Measurements from ENCODE around the gene PLD5.
"Not testable (repeated sequence)": the region's sequence is repeated elsewhere in the genome, so short reads cannot be mapped to it uniquely, and the experiment has no call there.

The PLD5 gene

DNA sequence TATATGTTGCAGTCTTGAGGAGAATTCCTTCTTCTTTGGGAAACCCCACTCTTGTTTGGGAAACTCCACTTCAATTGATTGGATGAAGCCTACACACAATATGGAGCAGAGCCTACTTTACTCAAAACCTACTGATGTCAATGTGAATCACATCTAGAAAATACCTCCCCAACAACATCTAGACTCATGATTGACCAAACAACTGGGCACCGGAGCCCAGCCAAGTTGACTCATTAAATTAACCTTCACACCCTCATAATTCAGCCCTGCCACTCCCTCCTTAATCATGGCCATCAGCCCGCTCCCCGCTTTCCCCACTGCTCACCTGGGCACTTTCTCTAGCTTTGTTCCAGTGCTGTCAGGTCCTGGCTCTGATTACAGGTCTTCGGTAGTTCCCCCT, 317.5 kb downstream of the PLD5 start:
- DNase-seq = no peak

DNA sequence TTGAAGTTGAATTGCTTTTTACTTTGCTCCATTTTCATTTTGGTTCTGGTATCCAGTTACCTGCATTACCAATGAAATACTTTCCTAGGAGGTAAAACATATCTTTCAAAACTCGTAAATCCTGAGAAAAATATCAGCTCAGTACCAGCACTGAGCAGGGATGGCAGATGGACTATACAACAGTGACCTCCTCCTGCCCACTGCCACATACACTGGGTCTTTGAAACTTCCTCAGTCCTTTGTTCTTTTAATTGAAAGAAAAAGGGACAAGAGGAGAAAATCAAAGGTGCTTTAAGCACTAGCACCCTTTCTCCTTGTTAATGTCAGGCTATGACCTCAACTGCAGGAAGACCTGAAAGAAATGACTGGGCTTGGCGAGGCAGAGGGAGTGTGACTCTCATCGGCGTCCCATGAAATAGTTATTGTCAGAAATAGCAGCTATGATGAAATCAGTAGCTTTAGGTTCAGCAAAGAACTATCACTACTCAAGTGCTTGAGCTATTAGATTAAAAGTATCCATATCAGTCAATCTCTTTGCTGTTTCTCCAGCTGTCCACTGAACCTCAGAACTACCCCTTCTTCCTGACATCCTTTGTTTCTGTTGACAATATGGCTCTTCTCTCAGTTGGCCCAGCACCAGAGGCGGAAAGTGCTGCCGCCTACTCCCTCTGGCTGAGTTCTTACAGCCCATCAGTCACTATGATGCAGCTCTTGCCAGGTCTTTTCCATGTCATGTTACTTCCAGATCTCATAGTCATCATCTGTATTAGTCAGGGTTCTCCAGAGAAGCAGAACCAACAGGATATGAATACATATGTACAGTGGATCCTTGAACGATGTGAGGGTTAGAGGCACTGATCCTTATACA, 318.6 kb downstream of the PLD5 start:
- no peak for DNase-seq

DNA sequence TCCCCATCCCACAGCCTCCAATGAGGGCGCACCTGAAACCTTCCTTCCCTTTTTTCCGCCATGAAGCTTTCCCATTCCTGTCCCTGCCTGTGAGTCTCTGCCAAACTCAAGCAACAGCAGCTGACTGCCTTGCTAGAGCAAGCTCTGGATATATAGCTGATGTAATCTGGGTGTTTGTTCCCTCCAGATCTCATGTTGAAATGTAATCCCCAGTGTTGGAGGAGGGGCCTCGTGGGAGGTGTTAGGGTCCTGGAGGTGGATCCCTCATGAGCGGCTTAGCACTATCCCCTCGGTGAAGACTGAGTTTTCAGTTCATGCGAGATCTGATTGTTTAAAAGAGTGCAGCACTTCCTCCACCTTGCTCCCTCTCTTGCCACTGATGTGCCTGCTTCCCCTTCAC, 321.2 kb downstream of the PLD5 start:
- no peak for DNase-seq

DNA sequence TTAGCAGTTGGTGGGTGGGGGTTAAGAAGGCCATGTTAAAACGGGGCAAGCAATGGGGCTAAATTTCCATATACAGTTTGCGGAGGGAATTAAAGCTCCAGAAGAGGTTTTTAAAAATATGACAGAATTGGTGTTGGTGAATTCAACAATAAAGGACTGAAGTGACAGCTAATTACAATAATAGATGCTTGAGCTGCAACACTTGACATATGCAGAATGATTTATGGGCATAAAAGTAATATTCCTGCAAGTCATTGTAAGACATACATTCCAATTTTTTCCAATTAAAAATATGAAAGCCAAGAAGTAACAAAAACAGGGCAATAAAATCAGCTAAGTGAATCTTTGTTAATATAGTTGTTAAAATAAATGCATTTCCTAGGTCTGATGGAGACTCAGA, 323.4 kb downstream of the PLD5 start:
- DNase-seq = no peak

DNA sequence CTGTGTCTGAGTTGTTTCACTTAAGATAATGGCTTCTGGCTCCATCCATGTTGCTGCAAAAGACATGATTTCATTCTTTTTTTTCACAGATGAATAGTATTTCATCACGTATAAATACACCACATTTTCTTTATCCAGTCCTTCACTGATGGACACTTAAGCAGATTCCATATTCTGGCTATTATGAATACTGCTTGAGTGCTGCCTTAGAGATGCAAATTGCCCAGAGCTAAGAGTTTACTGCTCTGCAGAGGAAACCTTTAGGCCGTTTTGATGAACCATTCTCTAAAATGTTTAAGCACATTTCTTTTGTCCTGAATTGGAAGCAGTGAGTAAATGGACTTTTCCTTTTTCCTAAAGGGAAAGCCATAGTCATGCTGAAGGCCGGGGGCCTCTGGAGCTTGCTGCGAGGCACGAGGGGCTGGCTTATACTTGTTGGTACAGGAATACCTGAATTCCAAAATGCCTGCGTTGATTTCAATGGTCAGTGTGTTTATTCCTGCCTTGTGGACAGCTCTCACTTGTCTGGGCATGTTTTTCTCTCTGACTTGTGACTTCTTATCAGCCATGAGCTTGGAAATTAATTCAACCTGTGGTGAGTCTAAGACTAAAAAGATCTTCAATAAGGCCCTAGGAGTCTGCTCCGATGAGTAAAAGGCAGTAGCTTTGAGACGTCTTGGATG, 324.6 kb downstream of the PLD5 start:
- DNase-seq = no peak

DNA sequence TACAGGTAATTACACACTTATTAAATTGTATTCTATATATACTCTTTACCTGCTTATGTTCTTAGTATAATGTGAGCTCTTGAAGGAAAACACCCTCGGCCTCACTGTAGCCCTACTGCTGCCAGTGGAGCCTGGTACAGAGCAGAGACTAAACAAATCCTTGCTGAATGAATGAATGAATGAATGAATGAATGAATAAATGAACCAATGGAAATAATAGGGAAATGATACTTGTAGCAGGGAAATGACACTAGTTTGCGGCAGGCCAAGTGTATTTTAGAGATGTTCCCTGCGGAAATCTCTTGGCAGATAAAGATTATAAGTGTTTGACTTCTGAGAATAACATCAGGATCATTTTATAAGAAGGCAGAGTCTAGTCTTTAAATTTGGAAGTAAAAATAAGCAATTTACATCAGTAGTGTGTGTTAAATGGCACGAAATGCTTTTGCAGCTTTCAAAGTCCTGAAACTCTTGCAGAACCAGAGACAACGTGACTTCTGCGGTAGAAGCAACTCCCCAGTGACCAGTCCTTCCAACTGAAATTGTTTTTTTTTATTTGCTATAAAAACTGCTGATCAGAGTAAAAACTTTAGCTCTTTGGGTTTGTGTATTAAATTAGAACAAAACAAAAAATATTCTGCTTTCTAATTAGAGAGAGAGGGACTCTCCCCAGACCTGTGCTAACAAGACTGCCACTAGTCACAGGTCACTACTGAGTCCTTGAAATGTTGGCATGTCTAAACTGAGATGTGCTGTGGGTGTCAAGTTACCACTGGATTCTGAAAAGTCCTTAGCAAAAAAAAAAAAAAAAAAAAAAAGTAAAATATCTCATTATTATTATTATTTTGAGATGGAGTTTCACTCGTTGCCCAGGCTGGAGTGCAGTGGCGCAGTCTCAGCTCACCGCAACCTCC, 326.3 kb downstream of the PLD5 start:
- DNase-seq = no peak

DNA sequence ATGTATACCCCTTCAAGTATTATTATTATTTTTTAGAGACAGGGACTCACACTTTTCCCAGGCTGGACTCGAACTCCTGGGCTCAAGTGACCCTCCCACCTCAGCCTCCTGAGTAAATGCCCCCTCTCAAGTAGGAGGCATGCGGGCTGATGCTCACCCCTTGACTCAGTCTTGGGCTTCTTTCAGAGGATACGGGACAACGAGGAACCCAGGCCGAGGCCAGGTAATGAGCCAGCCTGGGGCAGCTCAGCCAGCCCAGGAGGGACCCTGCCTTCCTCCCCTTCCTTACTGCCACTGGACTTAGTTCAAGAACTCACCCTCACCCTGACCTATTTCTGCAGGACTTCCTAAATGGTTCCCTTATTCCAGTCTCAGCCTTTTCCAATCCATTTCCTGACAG, 327.6 kb downstream of the PLD5 start:
- no peak for DNase-seq

DNA sequence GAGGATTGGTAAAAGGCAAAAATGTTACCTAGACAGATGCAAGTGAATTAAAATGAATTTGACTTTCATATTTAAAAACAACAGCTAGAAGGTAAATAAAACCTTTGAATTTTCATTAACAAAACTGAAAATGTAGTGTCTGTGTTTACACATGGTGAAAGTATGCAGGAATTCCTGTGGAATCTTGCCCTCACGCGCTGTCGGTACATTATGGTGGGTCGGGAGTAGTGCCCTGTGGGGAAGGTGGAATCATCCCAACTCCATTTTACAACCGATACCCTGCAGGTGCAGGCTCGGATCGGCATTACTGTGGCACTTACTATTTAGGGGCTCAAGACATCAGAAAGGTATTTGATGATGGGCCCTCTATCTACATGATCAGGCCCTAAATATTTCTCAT, 328.4 kb downstream of the PLD5 start:
- DNase-seq = no peak

DNA sequence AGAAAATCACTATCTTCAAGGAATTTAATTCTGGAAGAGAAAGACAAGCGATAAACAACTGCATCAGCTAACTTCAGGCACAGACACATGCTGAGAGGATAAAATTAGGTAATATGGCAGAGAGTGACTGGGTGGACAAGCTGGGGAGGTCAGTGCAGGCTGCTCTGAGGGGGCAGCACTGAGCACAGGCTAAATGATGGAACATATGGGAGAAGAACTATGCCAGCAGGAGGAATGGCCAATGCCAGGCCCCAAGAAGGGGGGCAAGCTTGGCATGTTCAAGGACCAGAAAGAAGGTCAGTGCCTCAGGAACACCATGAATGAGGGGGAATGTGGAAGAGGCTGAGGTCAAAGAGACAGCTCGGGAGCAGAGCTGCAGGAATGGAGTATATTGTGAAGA, 334.9 kb downstream of the PLD5 start:
- DNase-seq = no peak

DNA sequence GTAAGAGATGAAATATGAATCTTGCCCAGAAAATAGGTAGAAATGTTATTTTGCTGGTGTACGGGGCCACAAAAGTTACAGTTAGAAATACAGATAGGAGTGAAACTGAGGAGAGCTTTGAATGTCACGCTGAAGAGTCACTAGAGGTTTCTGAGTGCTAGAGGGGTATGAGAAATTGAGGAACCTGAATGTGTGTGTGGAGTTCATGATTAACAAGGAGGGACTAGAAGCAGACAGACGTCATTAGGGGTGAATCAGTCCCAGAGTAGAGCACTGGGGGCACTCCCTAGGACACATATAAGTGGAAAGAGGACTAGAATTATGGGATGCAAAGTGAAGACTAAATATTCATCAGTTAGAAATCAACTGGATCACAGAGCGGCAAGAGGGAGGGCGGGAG, 336.7 kb downstream of the PLD5 start:
- DNase-seq = no peak

DNA sequence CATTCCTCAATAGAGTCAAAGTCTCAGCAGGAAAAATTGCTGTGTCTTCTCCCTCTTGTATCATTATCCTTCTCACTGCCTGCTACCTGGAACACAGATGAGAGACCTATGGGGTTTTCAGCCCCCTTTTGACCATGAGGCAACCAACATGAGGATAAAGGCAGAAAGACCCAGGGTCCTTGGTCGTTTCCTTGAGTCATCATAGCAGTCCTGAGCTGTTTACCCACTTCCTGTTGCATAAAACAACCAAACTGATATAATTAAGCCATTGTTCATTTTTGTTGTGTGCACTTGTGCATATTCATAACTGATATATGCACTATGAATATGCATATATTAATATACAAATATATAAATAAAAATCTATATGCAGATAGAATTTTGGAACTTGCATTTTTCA, 337.3 kb downstream of the PLD5 start:
- DNase-seq = no peak

DNA sequence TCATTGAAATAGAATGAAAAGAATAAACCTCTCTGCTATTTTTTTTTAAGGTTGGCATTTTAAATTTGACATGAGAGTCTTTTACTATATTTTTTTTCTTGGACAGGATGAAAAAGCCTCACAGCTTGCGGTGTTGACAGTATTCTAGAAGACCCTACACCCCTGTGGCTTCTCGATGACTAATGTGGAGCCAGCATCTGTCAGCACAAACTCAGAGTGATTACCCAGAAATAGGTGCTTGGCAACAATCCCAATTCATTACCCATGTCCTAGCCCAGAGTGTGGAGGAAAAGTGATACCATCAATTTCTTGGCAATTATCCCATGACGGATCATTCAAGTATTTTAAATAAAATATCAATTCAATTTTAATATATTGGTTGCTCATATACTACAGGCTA, 338.8 kb downstream of the PLD5 start:
- no peak for DNase-seq

DNA sequence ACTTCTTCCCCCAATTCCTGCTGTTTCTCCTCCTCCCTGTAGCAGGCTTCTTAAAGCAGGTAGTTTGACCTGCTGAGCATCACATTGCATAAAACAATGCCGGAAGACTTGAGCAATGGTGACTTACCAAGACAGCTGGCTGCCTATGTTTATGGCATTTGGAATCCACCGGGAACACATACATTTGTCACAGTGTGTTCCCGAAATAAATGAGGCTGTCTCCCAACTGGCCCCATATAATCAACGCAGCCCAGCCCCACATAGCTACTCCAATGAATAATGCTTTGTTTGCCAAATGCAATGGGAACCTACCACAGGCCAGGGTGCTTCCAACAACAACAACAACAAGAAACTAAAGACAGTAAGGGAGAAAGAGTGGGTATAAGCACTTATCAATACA, 339.5 kb downstream of the PLD5 start:
- no peak for DNase-seq

DNA sequence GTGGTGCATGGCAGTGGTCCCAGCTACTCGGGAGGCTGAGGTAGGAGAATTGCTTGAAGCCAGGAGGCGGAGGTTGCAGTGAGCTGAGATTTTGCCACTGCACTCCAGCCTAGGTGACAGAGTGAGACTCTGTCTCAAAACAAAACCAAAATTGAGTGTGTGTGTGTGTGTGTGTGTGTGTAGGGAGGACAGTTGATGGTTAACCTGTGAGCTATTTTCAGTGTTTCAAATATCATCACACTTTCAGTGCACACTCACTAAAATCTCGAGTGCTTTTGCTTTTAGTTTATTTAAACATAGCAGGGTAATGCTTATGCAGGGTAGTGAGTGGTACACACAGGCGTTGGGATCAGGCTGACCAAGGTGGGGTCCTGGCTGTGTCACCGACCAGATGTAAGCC, 344.7 kb downstream of the PLD5 start:
- not testable (repeated sequence) for DNase-seq

DNA sequence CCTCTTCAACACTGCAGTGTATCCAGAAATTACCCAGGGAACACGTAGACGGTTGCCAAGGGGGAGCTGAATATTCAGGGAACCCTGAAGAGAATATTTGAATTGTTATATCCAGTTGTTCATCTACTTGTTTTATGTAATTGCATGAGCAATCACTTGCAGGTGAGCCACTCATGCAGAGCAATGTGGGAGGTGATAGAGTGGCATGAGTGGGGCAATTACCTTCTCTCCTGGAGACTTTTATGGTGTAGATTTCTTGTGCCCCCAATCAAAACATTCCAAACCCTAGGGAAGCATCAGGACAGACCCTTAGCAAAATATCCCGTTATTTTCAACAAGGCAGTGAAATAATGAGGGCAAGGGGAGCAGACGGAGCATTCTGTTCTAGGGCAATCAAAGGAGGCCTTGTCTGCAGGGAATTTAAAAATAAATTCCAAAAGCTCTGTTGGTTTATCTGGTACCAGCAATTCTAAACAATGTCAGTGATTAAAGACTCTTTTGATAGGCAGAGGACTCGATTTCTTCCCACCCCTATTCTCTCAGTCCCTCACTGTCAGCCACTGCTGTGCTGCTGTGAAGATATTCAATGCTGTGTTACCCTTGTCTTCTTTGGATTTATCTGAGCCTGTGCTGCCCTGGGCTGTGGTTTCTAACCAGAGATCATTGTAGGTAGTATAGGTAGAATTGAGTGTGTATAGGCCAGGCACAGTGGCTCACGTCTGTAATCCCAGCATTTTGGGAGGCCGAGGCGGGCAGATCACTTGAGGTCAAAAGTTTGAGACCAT, 345.4 kb downstream of the PLD5 start:
- no peak for DNase-seq

DNA sequence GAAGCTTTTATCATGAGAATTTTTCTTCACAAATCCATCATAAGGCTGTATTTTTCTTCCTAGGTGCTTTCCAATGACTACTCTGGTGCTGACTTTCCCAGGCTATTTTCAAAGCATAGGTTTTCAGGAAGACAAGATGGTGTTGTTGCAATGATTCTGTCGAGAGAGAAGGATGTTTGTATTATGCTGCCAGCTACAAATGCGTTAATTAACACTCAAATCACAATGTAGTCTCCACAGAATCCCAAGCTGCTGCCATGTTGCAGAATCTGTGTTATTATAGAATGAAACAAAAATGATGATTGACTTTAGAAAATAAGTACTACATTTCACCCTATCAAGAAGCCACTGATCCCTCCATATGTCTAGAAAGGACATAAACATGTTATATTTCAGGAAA, 346.1 kb downstream of the PLD5 start:
- no peak for DNase-seq

DNA sequence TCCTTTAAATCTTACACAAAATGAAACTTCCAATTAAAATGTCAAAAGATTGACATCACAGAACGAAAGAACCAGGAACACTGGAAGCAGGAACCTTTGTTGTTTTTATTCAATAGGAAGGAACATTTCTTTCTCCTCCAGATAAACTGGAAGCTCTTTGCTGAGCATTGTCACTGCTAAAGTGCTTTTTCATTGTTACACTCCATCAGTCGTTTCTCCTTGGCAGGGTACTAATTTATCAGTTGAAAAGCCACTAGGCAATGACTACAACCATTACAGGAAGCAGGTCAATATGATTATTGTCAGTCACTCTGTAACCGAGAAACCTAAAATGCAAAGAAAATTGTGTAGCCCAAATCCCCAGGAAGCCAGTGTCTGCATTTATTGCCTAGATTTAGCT, 362.4 kb downstream of the PLD5 start:
- DNase-seq = no peak

DNA sequence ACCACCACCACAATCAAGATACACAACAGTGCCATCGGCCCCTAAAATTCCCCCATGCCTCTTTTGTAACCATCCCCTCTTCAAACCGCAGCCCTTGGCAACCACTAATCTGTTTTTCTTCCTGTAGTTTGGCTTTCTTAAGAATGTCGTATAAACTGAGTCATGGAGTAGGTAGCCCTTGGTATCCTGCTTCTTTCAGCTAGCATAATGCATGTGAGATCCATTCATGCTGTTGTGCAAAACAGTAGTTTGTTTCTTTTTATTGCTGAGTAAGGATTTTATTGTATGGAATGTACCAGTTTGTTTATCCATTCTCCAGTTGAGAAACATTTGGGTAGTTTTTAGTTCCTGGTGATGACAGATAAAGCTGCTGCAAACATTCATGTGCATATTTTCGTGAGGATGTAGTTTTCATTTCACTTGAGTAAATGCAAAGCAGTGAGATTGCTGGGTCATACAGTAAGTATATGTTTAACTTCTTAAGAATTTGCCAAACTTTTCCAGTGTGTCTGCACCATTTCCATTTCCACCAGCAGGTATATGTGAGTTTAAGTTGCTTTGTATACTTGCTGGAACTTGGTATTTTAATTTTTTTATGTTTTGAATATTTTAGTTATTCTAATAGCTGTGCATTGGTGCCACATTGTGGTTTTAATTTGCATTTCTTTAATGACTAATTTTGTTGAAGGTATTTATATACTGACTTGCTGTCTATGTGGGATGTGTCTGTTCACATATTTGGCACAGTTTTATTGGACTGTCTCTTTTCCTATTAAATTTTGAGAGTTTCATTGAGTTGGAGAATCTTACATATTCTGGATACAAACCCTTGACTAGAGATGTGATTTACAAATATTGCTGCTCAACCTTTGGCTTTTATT, 377.2 kb downstream of the PLD5 start:
- no peak for DNase-seq

DNA sequence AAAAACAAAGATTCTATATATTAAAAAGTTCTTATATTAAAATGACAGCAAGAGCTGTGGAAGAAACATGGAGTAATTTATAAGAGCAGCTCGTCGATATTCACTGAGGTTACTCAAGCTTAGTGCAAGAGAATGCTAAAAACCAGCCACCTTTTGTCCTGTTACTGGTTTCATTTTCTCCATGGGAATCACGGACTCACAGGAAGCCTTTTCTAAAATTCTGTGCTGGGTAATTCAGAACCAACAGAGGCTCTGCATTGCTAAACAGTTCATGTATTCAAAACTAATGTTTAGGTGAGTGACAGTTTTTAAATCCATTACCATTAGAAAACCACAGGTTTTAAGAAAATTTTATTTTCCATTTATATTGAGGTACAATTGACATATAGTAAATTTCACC, 377.8 kb downstream of the PLD5 start:
- DNase-seq = no peak

DNA sequence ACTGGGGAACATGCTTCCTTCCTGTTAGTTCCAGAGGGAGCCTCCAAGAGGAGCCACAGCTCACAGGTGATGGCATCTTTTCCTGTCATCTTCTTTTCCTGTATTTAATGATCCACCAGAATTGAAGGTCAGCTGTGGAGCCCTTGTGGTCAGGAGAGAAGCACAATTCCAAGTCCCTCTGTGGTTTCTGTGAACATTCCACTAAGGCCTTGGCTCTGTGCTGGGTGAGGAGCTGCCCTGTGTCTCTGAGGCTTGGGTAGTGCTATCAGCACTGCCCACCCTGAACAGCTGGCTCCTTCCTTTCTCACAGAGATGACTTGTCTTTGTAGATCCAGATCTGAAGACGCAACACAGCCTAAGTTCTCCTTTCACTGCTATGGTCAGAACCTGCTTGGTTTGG, 383.7 kb downstream of the PLD5 start:
- no peak for DNase-seq

DNA sequence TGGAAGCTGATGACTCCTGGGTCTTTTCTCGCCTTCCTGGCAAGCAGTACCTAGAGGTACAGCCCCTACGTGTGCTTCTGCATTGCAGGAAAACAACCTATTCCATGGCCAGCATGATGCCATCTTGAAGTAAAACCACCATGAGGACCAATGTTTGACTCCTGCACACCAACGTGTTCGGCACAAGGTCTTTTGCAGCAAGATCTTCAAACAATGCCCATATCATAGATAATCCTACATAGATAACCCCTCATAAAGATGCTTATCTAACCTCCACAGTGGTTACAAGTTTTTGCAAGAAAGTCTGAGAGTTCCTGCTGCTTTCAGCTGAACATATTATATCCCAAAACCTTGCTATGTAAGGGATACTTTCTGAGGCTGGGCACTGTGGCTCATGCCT, 384.5 kb downstream of the PLD5 start:
- DNase-seq = no peak

DNA sequence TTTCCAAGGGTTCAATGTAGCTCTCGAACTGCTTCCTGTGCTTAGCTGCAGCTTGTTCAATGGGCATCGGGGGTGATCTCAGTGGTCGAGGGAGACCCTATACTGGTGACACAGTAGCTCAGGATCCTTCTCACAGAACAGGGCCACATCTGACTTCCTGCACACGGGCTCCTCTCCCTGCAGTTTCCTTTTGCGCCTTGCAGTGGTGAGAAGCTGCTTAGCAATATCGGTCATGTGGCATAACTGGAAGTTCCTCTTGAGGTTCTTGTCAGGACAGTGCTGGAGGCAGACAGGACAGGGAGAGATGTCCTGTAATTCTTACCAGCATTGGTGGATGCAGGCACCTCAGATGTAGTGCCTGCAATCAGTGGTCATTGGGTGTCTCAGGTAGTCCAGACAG, 385.1 kb downstream of the PLD5 start:
- no peak for DNase-seq
